Amniotic epithelial cell (primary cell): ENCODE results near the gene BAK1.
A peak's percentile ranks its signal among the peaks of the same experiment; 100 is the strongest.
"Not testable (repeated sequence)": the region's sequence is repeated elsewhere in the genome, so short reads cannot be mapped to it uniquely, and the experiment has no call there.

Experiments
- DNase-seq: peaks from one replicate; pipeline ENCODE4 v3.0.0-alpha.2; 2010; ENCODE audit warnings: low read depth

Gene BAK1

DNA sequence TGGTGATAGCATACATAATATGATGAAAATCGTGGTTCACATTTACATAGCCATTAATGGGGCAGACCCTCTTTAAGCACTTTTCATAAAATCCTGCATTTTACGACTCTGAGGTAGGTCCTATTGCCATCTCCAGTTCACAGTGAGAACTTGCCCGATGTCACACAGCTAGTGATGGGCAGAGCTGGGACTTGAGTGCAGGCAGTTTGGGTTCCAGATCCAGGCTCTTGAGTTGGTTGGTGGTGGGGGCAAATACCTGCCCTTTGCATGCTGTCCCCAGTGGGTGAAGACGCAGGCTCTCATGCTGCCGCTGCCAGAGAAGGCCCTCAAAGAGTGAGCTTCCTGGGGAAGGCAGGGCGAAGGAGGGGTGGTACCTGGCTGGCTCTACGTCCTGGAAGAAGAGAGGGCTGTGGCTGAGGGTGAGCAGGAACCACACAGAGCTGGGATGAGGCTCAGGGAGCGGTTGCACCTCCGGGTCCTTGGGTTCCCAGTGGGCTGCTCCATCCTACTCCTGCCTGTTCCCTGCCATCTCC is 6.1 kb upstream of the BAK1 start:
- DNase-seq = no peak

DNA sequence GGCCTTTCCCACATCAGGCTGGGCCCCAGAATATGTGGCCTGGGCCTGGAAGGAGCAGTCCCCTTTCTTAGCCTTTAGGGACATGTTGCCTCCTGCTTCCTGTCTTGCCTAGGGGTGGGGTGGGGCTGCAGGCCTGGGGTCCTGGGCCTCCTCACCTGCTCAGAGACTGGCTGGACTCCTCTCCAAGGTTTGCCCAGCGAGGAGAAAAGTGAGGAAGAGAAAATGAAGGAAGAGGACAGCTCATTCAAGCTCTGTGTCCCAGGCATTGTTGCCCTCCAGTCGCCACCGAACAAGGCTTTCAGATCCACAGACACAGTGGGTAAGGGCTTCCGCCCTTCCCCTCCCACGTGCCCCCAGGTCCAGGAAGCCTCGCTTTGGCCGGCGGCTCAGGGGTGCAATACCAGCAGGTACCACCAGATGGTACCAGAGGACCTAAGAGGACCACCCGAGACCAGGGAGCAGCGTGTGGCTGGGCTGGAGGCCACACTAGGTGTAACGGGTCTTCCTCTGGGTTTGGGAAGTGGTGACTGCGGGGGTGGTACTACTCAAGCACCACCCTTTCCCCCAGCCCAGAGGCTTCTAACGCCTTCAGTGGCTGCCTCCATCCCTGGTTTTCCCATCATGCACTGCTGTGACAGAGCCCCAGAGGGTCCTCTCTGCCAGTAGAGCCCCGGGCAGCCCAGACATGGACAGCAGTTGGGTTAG is 5.5 kb upstream of the BAK1 start:
- DNase-seq = peak; percentile 51

- no peak for DNase-seq
Observed at GRCh38 chr6:33584700-33585402, 4.8 kb upstream of the BAK1 start.

DNA sequence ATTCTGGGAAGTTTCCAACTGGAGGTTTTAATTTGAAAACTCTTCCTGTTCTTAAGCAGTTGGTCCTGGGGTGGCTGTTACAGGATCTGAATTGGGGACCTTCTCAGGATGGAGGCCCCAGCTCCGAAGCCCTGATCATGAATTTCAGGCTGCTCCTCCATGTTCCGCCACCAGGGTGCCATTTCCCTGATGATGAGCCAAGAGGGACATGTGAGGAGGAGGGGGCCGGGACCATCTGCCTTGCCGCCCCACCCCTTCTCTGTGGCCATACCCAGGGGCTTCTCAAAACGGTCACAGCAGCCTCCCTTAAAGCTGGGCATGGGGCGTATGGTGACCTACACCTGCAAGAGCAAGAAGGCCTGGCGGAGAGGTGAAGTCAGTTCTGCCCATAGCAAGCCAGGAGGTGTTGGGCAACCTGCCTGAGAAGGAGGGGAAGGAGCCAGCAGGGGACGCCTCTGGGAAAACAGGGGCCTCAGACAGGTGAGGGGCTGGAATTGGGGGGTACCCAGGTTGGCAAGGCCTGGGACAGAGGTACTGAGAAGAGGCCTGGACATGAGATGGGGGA is 3.6 kb upstream of the BAK1 start:
- DNase-seq = no peak

- no peak for DNase-seq
Observed at GRCh38 chr6:33581186-33581585, 1.1 kb upstream of the BAK1 start.

DNA sequence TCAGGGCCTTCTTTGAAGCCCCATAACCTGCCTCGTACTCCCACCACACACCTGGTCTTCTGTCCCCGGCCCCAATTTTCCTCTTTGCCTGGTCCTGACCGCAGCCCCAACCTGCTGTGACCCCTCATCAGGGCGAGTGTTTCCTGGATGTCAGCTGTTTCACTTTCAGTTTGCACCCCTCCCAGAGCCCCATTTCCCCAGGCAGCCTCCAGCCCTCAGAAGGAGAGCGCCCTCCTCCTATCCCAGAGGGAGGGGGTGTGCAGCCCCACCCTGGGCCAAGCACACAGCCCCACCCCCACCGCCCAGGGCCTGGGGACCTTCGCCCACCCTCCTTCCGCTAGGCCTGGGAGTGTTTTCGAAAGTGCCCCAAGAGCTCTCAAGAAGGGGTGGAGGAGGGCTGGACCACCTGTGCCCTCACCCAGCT is 1.5 kb downstream of the BAK1 start:
- no peak for DNase-seq

GRCh38 chr6:33578164-33578563 is 1.9 kb downstream of the BAK1 start:
- DNase-seq = no peak

DNA sequence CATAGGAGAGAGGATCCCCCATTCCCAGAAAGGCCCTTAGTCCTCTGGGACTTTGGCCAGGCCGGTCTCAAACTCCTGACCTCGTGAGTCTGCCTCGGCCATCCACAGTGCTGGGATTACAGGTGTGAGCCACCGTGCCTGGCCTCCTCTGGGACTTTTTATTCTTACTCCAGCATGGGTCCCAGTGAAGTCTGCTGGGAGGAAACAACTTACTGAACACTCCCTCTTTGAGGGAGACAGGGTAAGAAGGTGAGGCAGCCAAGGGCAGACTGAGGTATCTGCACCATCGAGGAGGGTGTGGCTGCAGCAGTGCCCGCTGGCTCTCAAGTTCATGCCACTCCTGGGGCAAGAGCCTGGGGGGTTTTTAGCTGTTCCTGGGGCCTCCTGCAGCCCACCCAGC is 2.4 kb downstream of the BAK1 start:
- DNase-seq = no peak

DNA sequence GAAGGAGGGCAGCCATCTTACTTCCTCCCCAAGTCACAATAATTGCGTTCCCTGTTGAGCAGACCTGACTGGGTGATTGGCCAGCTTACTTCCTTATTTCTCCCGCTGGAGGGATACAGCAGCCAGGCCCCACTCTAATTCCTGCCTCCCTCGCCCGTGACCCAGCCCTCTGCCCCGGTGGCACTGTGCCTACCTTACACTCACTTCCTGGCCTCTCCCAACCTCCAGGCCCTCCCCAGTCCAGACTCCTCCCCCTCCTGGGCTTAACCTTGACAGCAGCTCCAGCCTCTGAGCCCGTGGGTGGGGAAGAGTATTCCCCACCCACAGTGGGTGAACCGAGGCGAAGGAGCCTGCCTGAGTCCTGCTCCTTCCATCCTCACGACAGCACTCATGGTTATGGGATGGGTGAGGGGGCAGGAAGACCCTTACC is 3.0 kb downstream of the BAK1 start:
- no peak for DNase-seq

DNA sequence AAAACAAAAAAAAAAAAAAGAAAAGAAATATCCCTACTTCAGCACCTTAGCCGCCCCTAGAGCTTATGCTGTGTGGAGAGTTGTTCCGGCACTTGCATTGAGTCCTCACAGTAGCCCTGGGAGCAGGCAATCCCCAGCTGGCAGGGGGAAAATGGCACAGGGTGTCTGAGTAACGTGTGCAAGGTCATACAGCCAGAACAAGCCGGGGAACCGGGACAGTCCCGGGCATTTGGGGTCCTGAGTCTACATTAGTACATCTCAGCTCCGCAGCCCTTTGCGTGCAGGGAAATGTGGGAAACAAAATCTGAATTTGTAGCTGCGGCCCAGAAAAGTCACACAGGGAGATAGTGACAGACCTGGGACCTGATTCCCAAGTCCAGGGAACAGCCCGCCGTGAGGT is 3.4 kb downstream of the BAK1 start:
- DNase-seq = no peak

DNA sequence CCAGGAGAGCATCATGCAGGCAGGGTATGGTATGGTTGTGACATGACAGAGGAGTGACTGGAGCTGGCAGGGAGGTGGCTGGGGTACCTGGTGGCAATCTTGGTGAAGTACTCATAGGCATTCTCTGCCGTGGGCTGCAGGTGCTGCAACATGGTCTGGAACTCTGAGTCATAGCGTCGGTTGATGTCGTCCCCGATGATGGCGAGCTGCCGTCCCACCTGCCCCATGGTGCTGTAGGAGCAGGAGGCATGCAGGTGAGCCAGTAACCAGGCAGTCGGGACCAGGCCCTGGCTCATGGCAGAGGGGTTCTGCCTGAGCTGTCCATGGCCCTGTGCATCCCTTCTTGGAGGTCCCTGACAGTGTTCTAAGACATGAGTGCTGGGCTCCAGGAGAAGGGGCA is 4.9 kb downstream of the BAK1 start:
- no peak for DNase-seq

- DNase-seq = no peak
Observed at GRCh38 chr6:33571637-33572316, 8.3 kb downstream of the BAK1 start.

DNA sequence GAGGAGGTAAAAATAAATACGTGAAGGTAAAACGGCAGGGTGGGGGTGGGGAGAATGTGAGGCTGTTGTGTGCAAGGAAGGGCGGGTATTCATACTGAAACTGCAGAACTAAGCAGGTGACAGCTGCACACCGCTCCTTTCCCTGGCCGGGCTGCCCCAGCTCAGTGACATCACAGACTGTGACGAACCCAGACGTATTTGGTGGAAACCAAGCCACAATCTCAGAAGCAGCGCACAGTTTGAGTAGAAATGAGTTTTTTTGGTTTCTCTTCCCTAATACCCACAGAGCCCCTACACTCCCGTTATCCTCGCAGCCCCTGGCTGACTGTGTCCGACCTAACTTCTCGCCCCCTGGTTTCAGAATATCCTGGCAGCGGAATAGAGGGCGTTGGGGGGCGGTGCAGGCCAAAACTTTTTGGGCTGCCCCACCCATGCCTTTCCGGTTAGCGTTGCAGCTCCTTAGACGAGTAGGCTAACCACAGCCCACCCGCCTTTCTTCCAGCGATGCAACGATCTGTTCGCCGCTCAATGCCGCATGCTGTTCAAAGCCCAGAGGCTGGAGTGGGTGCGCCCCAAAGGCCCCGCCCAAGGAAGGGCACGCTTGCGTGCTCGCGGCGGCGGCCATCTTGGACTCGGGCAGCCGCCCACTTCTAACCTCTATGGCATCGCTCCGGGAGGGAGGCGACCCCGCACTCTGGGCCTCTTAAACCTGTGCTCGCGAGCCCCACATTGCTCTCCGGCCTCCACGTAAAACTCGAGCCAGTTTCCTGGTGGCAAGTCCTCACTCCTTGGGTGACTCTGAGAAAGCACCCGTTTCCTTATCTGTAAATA is 9.1 kb downstream of the BAK1 start:
- DNase-seq = peak; percentile 46

DNA sequence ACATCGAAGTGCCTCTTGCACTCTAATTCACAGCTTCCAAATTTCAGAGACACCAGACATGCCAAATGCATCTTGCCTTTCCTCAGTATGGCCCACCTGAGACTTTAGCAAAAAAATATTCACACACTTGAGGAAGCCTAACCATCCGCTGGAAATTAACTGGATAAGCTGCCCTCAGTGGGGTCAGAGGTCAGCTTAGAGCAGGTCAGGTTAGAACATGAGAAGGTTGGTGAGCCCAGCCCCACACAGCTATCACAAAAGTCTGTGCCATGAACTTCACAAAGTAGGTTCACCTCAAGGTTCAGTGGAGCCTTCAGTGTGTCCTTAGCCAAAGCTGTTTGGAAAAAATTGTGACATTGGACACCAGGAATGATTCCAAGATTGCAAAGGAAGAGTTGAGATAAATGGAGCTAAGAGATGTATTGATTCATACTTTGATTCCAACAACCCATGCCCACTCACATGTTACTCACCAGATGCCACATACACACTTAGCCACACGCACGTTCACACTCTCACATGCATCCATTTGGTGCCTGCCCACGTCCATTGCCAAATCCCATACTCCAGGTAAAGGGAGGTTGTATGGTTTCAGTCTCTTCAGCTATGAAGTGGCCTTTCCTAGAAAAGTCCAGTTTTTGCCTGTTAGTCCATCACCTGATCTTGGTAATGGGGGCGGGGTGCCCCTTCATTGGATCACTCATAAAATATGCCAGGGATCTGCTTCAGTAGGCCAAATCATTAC is 11.1 kb downstream of the BAK1 start:
- DNase-seq = no peak

DNA sequence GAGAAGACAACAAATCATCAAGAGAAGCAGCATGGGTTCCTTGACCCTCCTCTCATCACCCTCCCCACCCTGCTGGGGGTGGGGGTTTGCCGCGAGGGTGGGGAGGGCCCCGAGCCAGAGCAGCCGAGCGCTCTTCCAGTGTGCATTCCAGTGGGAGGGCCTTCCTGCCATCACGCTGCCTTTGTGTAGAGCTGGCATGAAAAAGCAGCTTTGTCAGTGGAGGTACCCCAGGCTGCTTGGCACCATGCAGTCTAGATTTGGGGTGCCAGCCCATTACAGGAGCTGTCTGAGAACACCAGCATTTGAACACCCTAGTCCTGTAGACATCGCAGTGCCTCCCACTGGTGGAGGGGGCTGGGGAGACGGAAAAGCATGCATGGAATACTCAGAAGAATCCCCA is 12.2 kb downstream of the BAK1 start:
- no peak for DNase-seq

DNA sequence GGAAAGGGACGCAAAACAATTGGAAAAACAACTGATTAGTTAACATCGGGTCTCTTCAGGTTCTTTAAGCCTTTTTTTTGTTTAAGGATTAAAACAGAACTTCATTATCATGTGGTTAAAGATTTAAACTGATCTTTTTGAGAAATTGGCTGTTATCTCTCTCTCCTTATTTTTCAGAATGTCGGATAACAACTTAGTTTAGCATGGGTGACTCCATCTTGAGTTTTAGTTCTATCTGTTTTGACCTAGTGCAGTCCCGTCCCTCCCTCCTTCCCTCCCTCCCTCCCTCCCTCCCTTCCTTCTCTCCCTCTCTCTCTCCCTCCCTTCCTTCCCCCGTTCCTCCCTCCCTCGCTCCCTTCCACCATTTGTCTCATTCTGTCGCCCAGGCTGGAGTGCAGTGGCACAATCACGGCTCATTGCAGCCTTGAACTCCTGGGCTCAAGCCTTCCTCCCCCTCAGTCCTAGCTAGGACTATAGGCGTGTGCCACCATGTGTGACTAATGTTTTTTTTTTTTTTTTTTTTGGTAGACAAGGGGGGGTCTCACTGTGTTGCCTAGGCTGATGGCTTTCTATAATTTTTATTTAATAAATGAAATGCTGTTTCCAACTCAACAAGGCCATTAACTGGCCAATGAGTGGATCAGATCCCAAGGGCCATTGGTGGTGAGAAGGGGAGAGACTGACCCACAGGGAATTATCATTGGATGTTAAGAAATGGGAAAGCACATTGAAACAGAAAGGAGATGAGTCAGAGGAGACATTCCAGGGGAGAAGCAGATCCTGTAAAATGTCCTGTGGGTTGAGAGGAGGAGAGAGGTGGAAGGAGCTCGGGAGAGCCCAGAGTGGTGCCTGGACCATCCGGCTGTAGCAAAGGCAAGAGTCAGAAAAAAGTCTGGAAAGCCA is 13.6 kb downstream of the BAK1 start:
- DNase-seq = peak; percentile 65

DNA sequence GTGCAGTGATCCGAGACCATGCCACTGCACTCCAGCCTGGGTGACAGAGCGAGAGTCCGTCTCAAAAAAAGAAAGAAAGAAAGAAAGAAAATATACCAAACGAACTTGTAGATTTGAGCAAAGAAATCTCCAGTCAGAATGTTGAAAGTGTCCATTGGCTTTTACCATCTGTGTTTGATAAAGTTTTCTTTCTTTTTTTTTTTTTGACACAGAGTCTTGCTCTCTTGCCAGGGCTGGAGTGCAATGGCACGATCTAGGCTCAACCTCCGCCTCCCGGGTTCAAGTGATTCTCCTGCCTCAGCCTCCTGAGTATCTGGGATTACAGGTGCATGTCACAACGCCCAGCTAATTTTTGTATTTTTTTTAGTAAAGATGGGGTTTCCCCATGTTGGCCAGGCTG is 21.3 kb downstream of the BAK1 start:
- no peak for DNase-seq

DNA sequence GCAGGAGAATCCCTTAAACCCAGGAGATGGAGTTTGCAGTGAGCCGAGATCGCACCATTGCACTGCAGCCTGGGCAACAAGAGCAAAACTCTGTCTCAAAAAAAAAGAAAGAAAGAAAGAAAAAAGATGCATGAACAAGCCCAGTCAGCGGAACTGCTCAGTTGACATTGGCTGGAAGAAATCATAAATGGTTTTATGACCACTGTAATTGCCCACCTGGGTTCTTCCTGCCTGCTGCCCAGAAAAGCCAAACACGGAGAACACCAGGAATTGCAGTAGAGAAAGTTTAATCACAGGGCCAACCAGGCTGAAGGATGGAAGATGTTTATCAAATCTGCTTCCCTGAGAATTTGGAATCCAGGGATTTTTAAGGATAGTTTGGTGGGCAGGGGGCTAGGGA is 22.7 kb downstream of the BAK1 start:
- DNase-seq = no peak

DNA sequence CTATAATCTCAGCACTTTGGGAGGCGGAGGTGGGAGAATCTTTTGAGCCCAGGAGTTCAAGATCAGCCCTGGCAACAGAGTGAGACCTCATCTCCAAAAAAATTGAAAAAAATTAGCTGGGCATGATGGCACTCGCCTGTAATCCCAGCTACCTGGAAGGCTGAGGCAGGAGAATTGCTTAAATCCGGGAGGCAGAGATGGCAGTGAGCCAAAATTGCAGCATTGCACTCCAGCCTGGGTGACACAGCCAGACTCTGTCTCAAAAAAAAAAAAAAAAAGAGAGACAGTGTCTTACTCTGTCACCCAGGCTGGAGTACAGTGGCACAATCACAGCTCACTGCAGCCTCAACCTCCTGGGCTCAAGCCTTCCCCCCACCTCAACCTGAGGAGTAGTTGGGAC is 27.2 kb downstream of the BAK1 start:
- not testable (repeated sequence) for DNase-seq

GRCh38 chr6:33552252-33552651 is 27.8 kb downstream of the BAK1 start:
- no peak for DNase-seq
